ENCODE data around the gene PDGFD.

Gene PDGFD

GRCh38 chr11:104145062-104145461 lies 18.9 kb downstream of the PDGFD start:
- no peak for DNase-seq (ENCODE audit: low read depth)

GRCh38 chr11:104142698-104143097 lies 21.2 kb downstream of the PDGFD start:
- DNase-seq (ENCODE audit: low read depth), result no peak

GRCh38 chr11:104136861-104137260 lies 27.1 kb downstream of the PDGFD start:
- DNase-seq (ENCODE audit: low read depth), result no peak

GRCh38 chr11:104134745-104135144 lies 29.2 kb downstream of the PDGFD start:
- no peak for DNase-seq (ENCODE audit: low read depth)

GRCh38 chr11:104130161-104130560 lies 33.8 kb downstream of the PDGFD start:
- no peak for DNase-seq (ENCODE audit: low read depth)

GRCh38 chr11:104129145-104129544 lies 34.8 kb downstream of the PDGFD start:
- no peak for DNase-seq (ENCODE audit: low read depth)

GRCh38 chr11:104127828-104128227 lies 36.1 kb downstream of the PDGFD start:
- no peak for DNase-seq (ENCODE audit: low read depth)

- no peak for DNase-seq (ENCODE audit: low read depth)
These were observed 37.5 kb downstream of the PDGFD start for GRCh38 chr11:104126464-104126863.

- no peak for DNase-seq (ENCODE audit: low read depth)
These were observed 39.0 kb downstream of the PDGFD start for GRCh38 chr11:104124979-104125378.

- no peak for DNase-seq (ENCODE audit: low read depth)
These were observed 41.1 kb downstream of the PDGFD start for GRCh38 chr11:104122836-104123235.

GRCh38 chr11:104122011-104122635 lies 41.8 kb downstream of the PDGFD start:
- DNase-seq (ENCODE audit: low read depth), result no peak

- DNase-seq (ENCODE audit: low read depth), result no peak
These were observed 43.3 kb downstream of the PDGFD start for GRCh38 chr11:104120493-104121137.

GRCh38 chr11:104118105-104118744 lies 45.7 kb downstream of the PDGFD start:
- DNase-seq (ENCODE audit: low read depth), result no peak

- no peak for DNase-seq (ENCODE audit: low read depth)
These were observed 50.4 kb downstream of the PDGFD start for GRCh38 chr11:104113541-104113940.

- no peak for DNase-seq (ENCODE audit: low read depth)
These were observed 57.7 kb downstream of the PDGFD start for GRCh38 chr11:104106136-104106754.

GRCh38 chr11:104105155-104105554 lies 58.8 kb downstream of the PDGFD start:
- DNase-seq (ENCODE audit: low read depth), result no peak

- DNase-seq (ENCODE audit: low read depth), result no peak
These were observed 59.3 kb downstream of the PDGFD start for GRCh38 chr11:104104664-104105063.

GRCh38 chr11:104104201-104104600 lies 59.7 kb downstream of the PDGFD start:
- DNase-seq (ENCODE audit: low read depth), result no peak

GRCh38 chr11:104098555-104098954 lies 65.4 kb downstream of the PDGFD start:
- no peak for DNase-seq (ENCODE audit: low read depth)

- DNase-seq (ENCODE audit: low read depth), result no peak
These were observed 65.8 kb downstream of the PDGFD start for GRCh38 chr11:104098132-104098531.

- no peak for DNase-seq (ENCODE audit: low read depth)
These were observed 67.0 kb downstream of the PDGFD start for GRCh38 chr11:104096900-104097299.

GRCh38 chr11:104095791-104096190 lies 68.2 kb downstream of the PDGFD start:
- no peak for DNase-seq (ENCODE audit: low read depth)

GRCh38 chr11:104094576-104094975 lies 69.4 kb downstream of the PDGFD start:
- DNase-seq (ENCODE audit: low read depth), result no peak

Measured in activated T-cell treated with anti-CD3 and anti-CD28 coated beads for 1 hour (primary cell).